GM12892 (cell line): Measurements from ENCODE around the gene KCNJ6.

Experiments used
- POLR2A ChIP-seq: IDR thresholded peaks from 2 replicates; pipeline ENCODE4 v1.6.1; 2011; ENCODE audit warnings: low read depth, low read length, control low read depth
- POLR2AphosphoS5 ChIP-seq: IDR thresholded peaks from 2 replicates; pipeline ENCODE4 v1.6.1; 2011; ENCODE audit warnings: low read depth, low read length, control low read depth

GRCh38 chr21:37907076-37907475 lies 9.2 kb downstream of the KCNJ6 start:
- no peak for TF ChIP-seq POLR2AphosphoS5
- no peak for TF ChIP-seq POLR2A
